AG10803 (cell line): ENCODE results near the gene FOXP3.

Experiments used
- DNase-seq: peaks from one replicate; pipeline ENCODE4 v3.0.0; 2010; ENCODE audit warnings: low read depth
- H3K4me3 ChIP-seq: 2 replicates; pipeline ENCODE4 v1.5.1; 2011; ENCODE audit warnings: mild to moderate bottlenecking, low read length, control low read depth
- CTCF ChIP-seq: conservative IDR thresholded peaks from 2 replicates; pipeline ENCODE4 v1.5.1; 2011; ENCODE audit warnings: mild to moderate bottlenecking, low read length, control low read depth, inconsistent platforms

Gene FOXP3

GRCh38 chrX:49273181-49273727 lies 8.7 kb upstream of the FOXP3 start:
- no peak overlapping the region for H3K4me3 ChIP-seq
- DNase-seq, result no peak
- TF ChIP-seq CTCF, result no peak

GRCh38 chrX:49272421-49272820 lies 7.9 kb upstream of the FOXP3 start:
- no peak overlapping the region for H3K4me3 ChIP-seq
- no peak for TF ChIP-seq CTCF
- no peak for DNase-seq

GRCh38 chrX:49271341-49271740 lies 6.8 kb upstream of the FOXP3 start:
- no peak for TF ChIP-seq CTCF
- no peak overlapping the region for H3K4me3 ChIP-seq
- no peak for DNase-seq

GRCh38 chrX:49270249-49270921 lies 5.9 kb upstream of the FOXP3 start:
- no peak for TF ChIP-seq CTCF
- peak overlapping the region; percentile 68 for H3K4me3 ChIP-seq
- DNase-seq, result no peak

- TF ChIP-seq CTCF, result no peak
- DNase-seq, result no peak
- peak within 1 kb of the TSS; percentile 75 for H3K4me3 ChIP-seq
Observed at GRCh38 chrX:49269767-49270248, 5.3 kb upstream of the FOXP3 start, which contains the start of gene PPP1R3F. PPP1R3F (plus strand) TSS chrX:49269793; CDS start chrX:49269870, 77 bp downstream.

- no peak for TF ChIP-seq CTCF
- peak; percentile 97 for DNase-seq
- H3K4me3 ChIP-seq, result peak overlapping the region; percentile 75
Observed at GRCh38 chrX:49269010-49269766, 4.7 kb upstream of the FOXP3 start.

- H3K4me3 ChIP-seq, result peak overlapping the region; percentile 62
- no peak for TF ChIP-seq CTCF
- DNase-seq, result no peak
Observed at GRCh38 chrX:49268702-49269009, 4.1 kb upstream of the FOXP3 start.
